Liver (tissue), 9 donors: ENCODE measurements around the gene ALDH9A1. TPM values are rescaled to one million over a fixed set of nuclear protein-coding genes. Genes with fewer than 3 reads are reported as not detected.

Experiments
- DNase-seq: peaks from one replicate; pipeline ENCODE4 v3.0.0-alpha.2; 2017; ENCODE audit warnings: low spot score
- H3K27ac ChIP-seq, 2 donors: one replicate each; pipeline ENCODE4 v1.7.0; 2013; ENCODE audit warnings: inconsistent platforms in 2 of 2, low read length in 2 of 2, control low read depth in 1 of 2, low read depth in 1 of 2, mild to moderate bottlenecking in 1 of 2
- H3K27me3 ChIP-seq, 4 donors: one replicate each; pipeline versions ENCODE4 v1.6.1 to v1.7.0; 2013; ENCODE audit warnings: low read length in 3 of 4, inconsistent platforms in 1 of 4, mild to moderate bottlenecking in 1 of 4, moderate library complexity in 1 of 4; ENCODE audit not compliant: control insufficient read depth in 4 of 4, insufficient read depth in 4 of 4
- H3K36me3 ChIP-seq, 4 donors: one replicate each; pipeline versions ENCODE4 v1.6.1 to v1.7.0; 2013; ENCODE audit warnings: low read length in 3 of 4, mild to moderate bottlenecking in 3 of 4, low read depth in 1 of 4, moderate library complexity in 1 of 4; ENCODE audit not compliant: control insufficient read depth in 4 of 4, insufficient read depth in 3 of 4
- H3K4me1 ChIP-seq, 4 donors: one replicate each; pipeline versions ENCODE4 v1.6.1 to v1.7.0; 2013; ENCODE audit warnings: low read length in 3 of 4, mild to moderate bottlenecking in 3 of 4, moderate library complexity in 1 of 4; ENCODE audit not compliant: control insufficient read depth in 4 of 4, insufficient read depth in 4 of 4
- H3K4me3 ChIP-seq, 3 donors: one replicate each; pipeline versions ENCODE4 v1.6.1 to v1.7.0; 2013; ENCODE audit warnings: low read length in 3 of 3, control low read depth in 1 of 3, low read depth in 1 of 3, mild to moderate bottlenecking in 1 of 3
- H3K9ac ChIP-seq, 2 donors: one replicate each; pipeline ENCODE4 v1.7.0; 2013; ENCODE audit warnings: low read length in 2 of 2, mild to moderate bottlenecking in 2 of 2, moderate library complexity in 2 of 2, control low read depth in 1 of 2, low read depth in 1 of 2
- H3K9me3 ChIP-seq, 4 donors: one replicate each; pipeline versions ENCODE4 v1.6.1 to v1.7.0; 2013; ENCODE audit warnings: low read length in 3 of 4; ENCODE audit not compliant: control insufficient read depth in 4 of 4
- EGR1 ChIP-seq, 2 donors: IDR thresholded peaks; 2 replicates each; pipeline ENCODE4 v1.6.1; 2016 to 2018; ENCODE audit warnings: antibody characterized with exemption in 2 of 2, low read depth in 2 of 2
- FOXA2 ChIP-seq: IDR thresholded peaks from 2 replicates; pipeline ENCODE4 v1.6.1; 2016; ENCODE audit warnings: antibody characterized with exemption
- GABPA ChIP-seq, 2 donors: IDR thresholded peaks in 1 of 2; conservative IDR thresholded peaks in 1 of 2; 2 replicates each; pipeline ENCODE4 v1.6.1; 2016; ENCODE audit warnings: antibody characterized with exemption in 2 of 2, mild to moderate bottlenecking in 1 of 2, moderate library complexity in 1 of 2
- HNF4A ChIP-seq, 2 donors: conservative IDR thresholded peaks; 2 replicates each; pipeline ENCODE4 v1.6.1; 2016; ENCODE audit warnings: antibody characterized with exemption in 2 of 2, mild to moderate bottlenecking in 2 of 2
- HNF4G ChIP-seq: IDR thresholded peaks from 2 replicates; pipeline ENCODE4 v1.6.1; 2016; ENCODE audit warnings: antibody characterized with exemption
- JUND ChIP-seq, 2 donors: IDR thresholded peaks; 2 replicates each; pipeline ENCODE4 v1.6.1; 2016; ENCODE audit warnings: antibody characterized with exemption in 2 of 2
- NR2F2 ChIP-seq: IDR thresholded peaks from 2 replicates; pipeline ENCODE4 v1.6.1; 2016; ENCODE audit warnings: antibody characterized with exemption
- RAD21 ChIP-seq, 2 donors: IDR thresholded peaks; 2 replicates each; pipeline ENCODE4 v1.6.1; 2016; ENCODE audit warnings: antibody characterized with exemption in 2 of 2, mild to moderate bottlenecking in 2 of 2
- RXRA ChIP-seq, 2 donors: IDR thresholded peaks; 2 replicates each; pipeline ENCODE4 v1.6.1; 2017 to 2018; ENCODE audit warnings: antibody characterized with exemption in 2 of 2, mild to moderate bottlenecking in 1 of 2
- WGBS: extraction: QIAGEN DNeasy Blood & Tissue Kit; methylation state at CpG from one replicate; pipeline ENCODE4 v1.1.7; 2013; 5-methylcytosine and 5-hydroxymethylcytosine counted together
- polyA plus RNA-seq, 2 donors: library from polyadenylated mRNA; stranded (reverse) in 1 of 2; unstranded in 1 of 2; fragments of 200-250 nt in 1 of 2; fragments of >200 nt in 1 of 2; fragmentation: Nextera tagmentation in 1 of 2; extraction: Ambion mirVana in 1 of 2; gene quantifications; one replicate each; pipeline versions ENCODE4 v1.2.1 to v1.2.3, GENCODE V29; 2013 to 2015
- total RNA-seq, 2 donors: library from RNA; depleted of rRNA; stranded (reverse); fragments of >200 nt; gene quantifications; one replicate each; pipeline ENCODE4 v1.2.3, GENCODE V29; 2014
- TF ChIP-seq, protein P1 (sequence below): fragments of 150-350 bp; IDR thresholded peaks from 2 replicates; pipeline ENCODE4 v1.5.1; 2017; ENCODE audit warnings: improper control_type of control experiment, low read depth, low read length; ENCODE audit not compliant: missing input control
- TF ChIP-seq, protein P2 (sequence below): IDR thresholded peaks from 2 replicates; pipeline ENCODE4 v1.6.1; 2016; ENCODE audit warnings: antibody characterized with exemption
- TF ChIP-seq, protein P3 (sequence below): IDR thresholded peaks from 2 replicates; pipeline ENCODE4 v1.6.1; 2016; ENCODE audit warnings: antibody characterized with exemption
- TF ChIP-seq, protein P4 (sequence below): IDR thresholded peaks from 2 replicates; pipeline ENCODE4 v1.6.1; 2016; ENCODE audit warnings: antibody characterized with exemption, mild to moderate bottlenecking
- TF ChIP-seq, protein P5 (sequence below): IDR thresholded peaks from 2 replicates; pipeline ENCODE4 v1.6.1; 2016; ENCODE audit warnings: antibody characterized with exemption
- donor health status: healthy.
- donor health status: healthy.
- donor health status: healthy.
- donor health status: healthy.
- donor health status: healthy.

ALDH9A1 gene
- total and polyA plus RNA-seq, 4 donors: 42.8 to 93.4 (median 79.8) TPM

DNA sequence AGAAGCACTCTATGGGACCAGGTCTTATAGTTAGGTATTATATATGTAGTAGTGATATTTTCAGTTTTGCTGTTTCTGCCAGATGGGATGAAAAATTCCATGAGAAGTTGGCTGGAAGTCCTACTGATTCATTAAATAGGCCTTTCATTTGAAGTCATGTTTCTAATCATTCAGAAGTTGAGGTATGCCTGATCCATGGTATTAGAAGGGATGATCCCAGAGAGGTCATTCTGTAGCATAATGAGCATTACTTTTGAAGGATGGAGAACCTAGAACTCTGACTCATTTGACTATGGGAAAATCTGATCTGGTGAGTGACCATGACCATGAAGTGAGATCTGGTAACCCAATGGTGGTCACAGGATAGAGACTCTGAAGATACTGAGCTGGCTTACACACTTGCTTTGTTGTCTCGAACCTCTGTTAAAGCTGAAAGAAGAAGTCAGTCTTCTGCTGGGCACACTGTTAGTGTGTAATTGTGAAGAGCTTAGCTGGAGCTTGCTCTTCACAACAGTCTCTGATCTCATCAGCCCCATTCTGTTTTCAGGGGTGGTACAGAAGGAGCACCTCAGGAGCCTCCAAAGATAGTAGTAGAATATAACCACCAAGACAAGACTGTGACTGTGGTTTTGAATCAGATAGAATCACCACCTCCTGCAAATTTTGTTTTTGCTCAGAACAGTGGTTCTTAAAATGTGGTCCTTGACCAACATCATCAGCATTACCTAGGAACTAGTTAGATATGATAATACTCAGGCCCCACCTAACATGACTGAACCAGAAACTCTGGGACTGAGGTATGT lies 58.3 kb downstream of the ALDH9A1 start:
- no peaks in the 10 kb centered on the region for H3K36me3 ChIP-seq
- H3K27me3 ChIP-seq: no peaks in the 10 kb centered on the region
- no peaks in the 10 kb centered on the region for H3K9me3 ChIP-seq
- no peak overlapping the region for H3K4me3 ChIP-seq
- peaks cover 13 to 26% (median 26%) of the 10 kb centered on the region in 4 donors for H3K4me1 ChIP-seq
- no peak for DNase-seq
- WGBS: 88% methylated on average over 1 of the region's 1 CpG
- no peak overlapping the region for H3K27ac ChIP-seq
- no peak overlapping the region for H3K9ac ChIP-seq
- TF ChIP-seq GABPA (IDR thresholded peaks at IDR 0.05 in 1 of 2, conservative IDR thresholded peaks at IDR 0.05 in 1 of 2) (no peak), JUND (IDR thresholded peaks at IDR 0.05) (no peak), EGR1 (IDR thresholded peaks at IDR 0.05; ENCODE audit: low read depth in 2 of 2) (no peak), HNF4G (no peak), NR2F2 (no peak), FOXA2 (no peak), HNF4A (conservative IDR thresholded peaks at IDR 0.05) (no peak), RAD21 (IDR thresholded peaks at IDR 0.05) (no peak), RXRA (IDR thresholded peaks at IDR 0.05) (no peak)
- TF ChIP-seq, protein P1, sequence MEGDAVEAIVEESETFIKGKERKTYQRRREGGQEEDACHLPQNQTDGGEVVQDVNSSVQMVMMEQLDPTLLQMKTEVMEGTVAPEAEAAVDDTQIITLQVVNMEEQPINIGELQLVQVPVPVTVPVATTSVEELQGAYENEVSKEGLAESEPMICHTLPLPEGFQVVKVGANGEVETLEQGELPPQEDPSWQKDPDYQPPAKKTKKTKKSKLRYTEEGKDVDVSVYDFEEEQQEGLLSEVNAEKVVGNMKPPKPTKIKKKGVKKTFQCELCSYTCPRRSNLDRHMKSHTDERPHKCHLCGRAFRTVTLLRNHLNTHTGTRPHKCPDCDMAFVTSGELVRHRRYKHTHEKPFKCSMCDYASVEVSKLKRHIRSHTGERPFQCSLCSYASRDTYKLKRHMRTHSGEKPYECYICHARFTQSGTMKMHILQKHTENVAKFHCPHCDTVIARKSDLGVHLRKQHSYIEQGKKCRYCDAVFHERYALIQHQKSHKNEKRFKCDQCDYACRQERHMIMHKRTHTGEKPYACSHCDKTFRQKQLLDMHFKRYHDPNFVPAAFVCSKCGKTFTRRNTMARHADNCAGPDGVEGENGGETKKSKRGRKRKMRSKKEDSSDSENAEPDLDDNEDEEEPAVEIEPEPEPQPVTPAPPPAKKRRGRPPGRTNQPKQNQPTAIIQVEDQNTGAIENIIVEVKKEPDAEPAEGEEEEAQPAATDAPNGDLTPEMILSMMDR: no peak
- TF ChIP-seq, protein P2, sequence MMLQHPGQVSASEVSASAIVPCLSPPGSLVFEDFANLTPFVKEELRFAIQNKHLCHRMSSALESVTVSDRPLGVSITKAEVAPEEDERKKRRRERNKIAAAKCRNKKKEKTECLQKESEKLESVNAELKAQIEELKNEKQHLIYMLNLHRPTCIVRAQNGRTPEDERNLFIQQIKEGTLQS: no peak
- TF ChIP-seq, protein P3, sequence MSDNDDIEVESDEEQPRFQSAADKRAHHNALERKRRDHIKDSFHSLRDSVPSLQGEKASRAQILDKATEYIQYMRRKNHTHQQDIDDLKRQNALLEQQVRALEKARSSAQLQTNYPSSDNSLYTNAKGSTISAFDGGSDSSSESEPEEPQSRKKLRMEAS: no peak
- TF ChIP-seq, protein P4, sequence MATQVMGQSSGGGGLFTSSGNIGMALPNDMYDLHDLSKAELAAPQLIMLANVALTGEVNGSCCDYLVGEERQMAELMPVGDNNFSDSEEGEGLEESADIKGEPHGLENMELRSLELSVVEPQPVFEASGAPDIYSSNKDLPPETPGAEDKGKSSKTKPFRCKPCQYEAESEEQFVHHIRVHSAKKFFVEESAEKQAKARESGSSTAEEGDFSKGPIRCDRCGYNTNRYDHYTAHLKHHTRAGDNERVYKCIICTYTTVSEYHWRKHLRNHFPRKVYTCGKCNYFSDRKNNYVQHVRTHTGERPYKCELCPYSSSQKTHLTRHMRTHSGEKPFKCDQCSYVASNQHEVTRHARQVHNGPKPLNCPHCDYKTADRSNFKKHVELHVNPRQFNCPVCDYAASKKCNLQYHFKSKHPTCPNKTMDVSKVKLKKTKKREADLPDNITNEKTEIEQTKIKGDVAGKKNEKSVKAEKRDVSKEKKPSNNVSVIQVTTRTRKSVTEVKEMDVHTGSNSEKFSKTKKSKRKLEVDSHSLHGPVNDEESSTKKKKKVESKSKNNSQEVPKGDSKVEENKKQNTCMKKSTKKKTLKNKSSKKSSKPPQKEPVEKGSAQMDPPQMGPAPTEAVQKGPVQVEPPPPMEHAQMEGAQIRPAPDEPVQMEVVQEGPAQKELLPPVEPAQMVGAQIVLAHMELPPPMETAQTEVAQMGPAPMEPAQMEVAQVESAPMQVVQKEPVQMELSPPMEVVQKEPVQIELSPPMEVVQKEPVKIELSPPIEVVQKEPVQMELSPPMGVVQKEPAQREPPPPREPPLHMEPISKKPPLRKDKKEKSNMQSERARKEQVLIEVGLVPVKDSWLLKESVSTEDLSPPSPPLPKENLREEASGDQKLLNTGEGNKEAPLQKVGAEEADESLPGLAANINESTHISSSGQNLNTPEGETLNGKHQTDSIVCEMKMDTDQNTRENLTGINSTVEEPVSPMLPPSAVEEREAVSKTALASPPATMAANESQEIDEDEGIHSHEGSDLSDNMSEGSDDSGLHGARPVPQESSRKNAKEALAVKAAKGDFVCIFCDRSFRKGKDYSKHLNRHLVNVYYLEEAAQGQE: no peak
- TF ChIP-seq, protein P5, sequence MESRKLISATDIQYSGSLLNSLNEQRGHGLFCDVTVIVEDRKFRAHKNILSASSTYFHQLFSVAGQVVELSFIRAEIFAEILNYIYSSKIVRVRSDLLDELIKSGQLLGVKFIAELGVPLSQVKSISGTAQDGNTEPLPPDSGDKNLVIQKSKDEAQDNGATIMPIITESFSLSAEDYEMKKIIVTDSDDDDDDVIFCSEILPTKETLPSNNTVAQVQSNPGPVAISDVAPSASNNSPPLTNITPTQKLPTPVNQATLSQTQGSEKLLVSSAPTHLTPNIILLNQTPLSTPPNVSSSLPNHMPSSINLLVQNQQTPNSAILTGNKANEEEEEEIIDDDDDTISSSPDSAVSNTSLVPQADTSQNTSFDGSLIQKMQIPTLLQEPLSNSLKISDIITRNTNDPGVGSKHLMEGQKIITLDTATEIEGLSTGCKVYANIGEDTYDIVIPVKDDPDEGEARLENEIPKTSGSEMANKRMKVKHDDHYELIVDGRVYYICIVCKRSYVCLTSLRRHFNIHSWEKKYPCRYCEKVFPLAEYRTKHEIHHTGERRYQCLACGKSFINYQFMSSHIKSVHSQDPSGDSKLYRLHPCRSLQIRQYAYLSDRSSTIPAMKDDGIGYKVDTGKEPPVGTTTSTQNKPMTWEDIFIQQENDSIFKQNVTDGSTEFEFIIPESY: no peak
